ENCODE results near the gene DNAJB1. TPM values are rescaled to one million over a fixed set of nuclear protein-coding genes. Genes with fewer than 3 reads are reported as not detected.

Gene DNAJB1
- total RNA-seq, 1 experiment from 2014 or later: 77.7 TPM

- Histone ChIP-seq H3K27me3 (ENCODE audit: insufficient read depth, low read length) (no peaks in the 10 kb centered on the region), H2BK120ac (ENCODE audit: low read depth, low read length, poor library complexity, severe bottlenecking) (no peak overlapping the region), H2BK20ac (ENCODE audit: low read depth, low read length, poor library complexity, severe bottlenecking) (no peak overlapping the region), H3K79me1 (ENCODE audit: insufficient read depth, low read depth, low read length, poor library complexity, severe bottlenecking) (no peaks in the 10 kb centered on the region), H3K9me3 (ENCODE audit: control insufficient read depth, low read depth, low read length) (no peaks in the 10 kb centered on the region), H3K23me2 (ENCODE audit: insufficient read length, low read depth, low read length, poor library complexity, severe bottlenecking) (peaks cover 3% of the 10 kb centered on the region), H4K8ac (replicated peaks; ENCODE audit: insufficient read length, low read depth, low read length) (no peak overlapping the region), H3K18ac (ENCODE audit: insufficient read length, low read depth, low read length) (no peak overlapping the region), H3K4me2 (ENCODE audit: insufficient read depth, insufficient read length, low read length) (no peak overlapping the region), H4K91ac (ENCODE audit: insufficient read length, low read depth, low read length) (no peak overlapping the region), H3K23ac (ENCODE audit: insufficient read length, low read depth, low read length) (no peak overlapping the region), H3K27ac (ENCODE audit: insufficient read length, low read depth, low read length) (no peak overlapping the region), H2AK5ac (ENCODE audit: insufficient read length, low read length) (no peak overlapping the region), H3T11ph (ENCODE audit: low read length) (no peak overlapping the region), H2BK12ac (ENCODE audit: insufficient read length, low read depth, low read length) (no peak overlapping the region), H4K5ac (ENCODE audit: insufficient read length, low read depth, low read length) (no peak overlapping the region), H4K20me1 (ENCODE audit: control insufficient read depth, insufficient read depth, insufficient read length) (no peaks in the 10 kb centered on the region), H3K4me1 (ENCODE audit: insufficient read depth, low read length) (no peaks in the 10 kb centered on the region), H2BK5ac (ENCODE audit: insufficient read length, low read length) (no peak overlapping the region), H3K9ac (ENCODE audit: extremely low read depth, insufficient read length, low read length) (no peak overlapping the region), H3K4ac (ENCODE audit: low read depth, low read length) (no peak overlapping the region), H3K56ac (ENCODE audit: insufficient read length, low read depth, low read length) (no peak overlapping the region), H2BK15ac (ENCODE audit: low read depth, low read length) (no peak overlapping the region), H2AFZ (ENCODE audit: low read length) (no peak overlapping the region), H3K14ac (ENCODE audit: insufficient read depth, low read length) (no peak overlapping the region), H3K79me2 (ENCODE audit: insufficient read depth, low read length) (no peaks in the 10 kb centered on the region)
- DNase-seq: no peak
- Mint-ChIP-seq H3K4me1 (peaks cover 9 to 16% of the 10 kb centered on the region in 2 experiments), H3K4me3 (no peak overlapping the region), H3K27ac (peak overlapping the region in 1 of 3 experiments; percentile 68; a peak in 2 of 7 replicates), H3K27me3 (ENCODE audit: low read depth) (no peaks in the 10 kb centered on the region), H3K36me3 (ENCODE audit: insufficient read depth in 1 of 3, low read depth in 3 of 3) (peaks cover 2 to 11% (median 9%) of the 10 kb centered on the region in 3 experiments), H3K9me3 (no peaks in the 10 kb centered on the region)
- no CpG with 5 or more reads among the region's 15 CpGs for WGBS (ENCODE audit: extremely low coverage, insufficient read length, low lambda C conversion rate)
- TF ChIP-seq CTCF (conservative IDR thresholded peaks at IDR 0.05): no peak
Observed at GRCh38 chr19:14550201-14550754, 32.1 kb upstream of the DNAJB1 start.

Measured in H9 (cell line).